ENCODE results near the gene PEX14.
A peak's percentile ranks its signal among the peaks of the same experiment; 100 is the strongest.

Gene PEX14

DNA sequence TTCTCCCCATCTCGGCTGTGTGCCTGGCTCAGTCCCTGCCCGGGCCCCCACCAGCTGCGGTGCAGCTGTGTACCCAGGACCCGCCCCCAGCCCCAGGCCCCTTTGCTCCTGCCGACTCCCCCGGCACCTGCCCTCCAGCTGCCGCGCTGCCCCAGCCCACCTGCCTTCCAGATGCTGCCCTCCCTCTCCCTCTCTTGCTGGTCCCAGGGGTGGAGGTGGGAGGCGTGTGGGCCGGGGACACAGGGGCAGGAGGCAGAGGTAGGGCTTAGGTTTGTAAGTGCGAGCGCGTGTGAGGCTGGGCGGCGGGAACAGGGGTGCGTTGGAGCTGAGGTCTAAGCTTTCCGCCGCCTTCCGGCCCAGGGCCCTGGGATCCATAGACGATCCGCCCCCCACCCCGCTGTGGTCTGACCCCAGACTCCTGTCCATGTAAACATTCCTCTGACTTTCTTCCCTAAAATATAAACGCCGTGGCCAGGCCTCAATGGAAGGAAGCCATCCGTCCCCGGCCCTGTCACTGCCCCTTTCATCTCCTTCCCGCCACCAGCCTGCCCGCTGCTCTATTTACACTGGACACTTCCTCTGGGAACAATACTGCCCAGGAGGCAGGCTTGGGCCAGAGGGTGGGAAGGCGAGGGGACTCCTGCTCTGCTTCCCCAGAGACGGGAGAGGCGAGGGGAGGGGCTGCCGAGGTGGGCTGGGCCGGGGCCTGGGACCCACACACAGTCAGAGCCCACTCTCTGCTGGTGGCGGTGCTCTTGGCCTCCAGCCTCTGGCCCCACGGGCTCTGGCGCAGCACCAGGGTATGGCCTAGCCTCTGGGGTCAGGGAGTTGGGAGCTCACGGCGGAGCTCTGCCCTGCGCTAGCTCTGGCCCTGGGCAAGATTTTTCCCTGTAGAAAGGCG is 193.4 kb downstream of the PEX14 start:
- no peak for DNase-seq (ENCODE audit: low read depth)

DNA sequence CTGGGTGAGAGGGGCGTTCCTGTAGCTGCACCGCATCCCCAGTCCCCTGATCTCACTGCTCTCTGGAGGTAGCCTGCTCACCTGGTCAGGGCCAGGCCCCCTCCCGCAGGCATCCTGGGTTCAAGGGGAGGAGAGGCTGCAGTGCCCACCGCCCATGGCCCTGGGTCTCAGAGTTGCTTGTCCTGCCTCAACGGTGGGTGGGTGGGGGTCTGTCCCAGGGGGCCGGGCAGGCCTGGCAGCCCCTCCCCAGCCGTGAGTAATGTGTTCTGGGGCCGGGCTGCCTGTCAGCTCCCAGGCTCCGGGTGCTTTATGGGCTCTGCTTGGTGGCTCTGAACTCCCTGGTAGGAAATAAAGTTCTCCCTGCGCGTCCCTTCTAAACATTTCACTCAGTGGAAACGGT is 194.8 kb downstream of the PEX14 start:
- no peak for DNase-seq (ENCODE audit: low read depth)

DNA sequence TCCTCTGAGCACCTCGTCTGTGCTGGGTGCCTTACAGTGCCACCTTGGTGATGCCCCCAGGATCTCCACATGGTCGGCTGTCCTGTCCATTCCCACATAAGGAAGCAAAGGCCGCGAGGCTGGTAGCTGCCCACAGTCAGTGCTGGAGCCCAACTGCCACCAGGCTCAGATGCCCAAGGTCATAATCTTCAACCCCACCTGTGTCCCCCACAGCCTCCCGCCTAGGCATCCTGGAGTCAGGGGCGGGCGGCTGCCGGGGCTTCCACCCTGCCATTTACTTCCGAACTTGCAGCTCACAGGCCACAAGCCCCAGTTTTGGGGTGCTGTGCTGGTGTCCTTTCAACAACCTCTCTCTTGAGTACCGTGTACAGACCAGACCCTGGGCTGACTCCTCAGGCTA is 195.4 kb downstream of the PEX14 start:
- no peak for DNase-seq (ENCODE audit: low read depth)

DNA sequence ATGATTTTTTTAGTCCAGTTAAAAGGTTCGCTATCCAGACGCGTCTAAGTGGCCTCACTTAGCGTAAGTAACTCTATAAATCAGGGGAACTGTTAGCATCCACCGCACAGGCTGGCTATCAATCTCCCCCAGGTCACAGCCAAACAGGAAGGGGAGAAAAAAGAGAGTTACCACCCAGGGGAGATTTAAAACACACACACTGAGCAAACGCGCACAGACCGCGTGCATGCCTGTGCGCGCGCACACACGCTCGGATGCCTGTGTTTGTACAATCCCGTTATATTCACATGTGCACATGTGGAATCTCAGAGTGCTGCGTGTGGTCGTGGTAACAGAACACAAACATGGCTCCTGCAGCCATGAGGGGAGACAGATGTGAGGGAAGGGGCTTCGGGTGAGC is 196.3 kb downstream of the PEX14 start:
- DNase-seq (ENCODE audit: low read depth) = no peak

- no peak for DNase-seq (ENCODE audit: low read depth)
Measured at GRCh38 chr1:10671622-10672342, 197.0 kb downstream of the PEX14 start.

DNA sequence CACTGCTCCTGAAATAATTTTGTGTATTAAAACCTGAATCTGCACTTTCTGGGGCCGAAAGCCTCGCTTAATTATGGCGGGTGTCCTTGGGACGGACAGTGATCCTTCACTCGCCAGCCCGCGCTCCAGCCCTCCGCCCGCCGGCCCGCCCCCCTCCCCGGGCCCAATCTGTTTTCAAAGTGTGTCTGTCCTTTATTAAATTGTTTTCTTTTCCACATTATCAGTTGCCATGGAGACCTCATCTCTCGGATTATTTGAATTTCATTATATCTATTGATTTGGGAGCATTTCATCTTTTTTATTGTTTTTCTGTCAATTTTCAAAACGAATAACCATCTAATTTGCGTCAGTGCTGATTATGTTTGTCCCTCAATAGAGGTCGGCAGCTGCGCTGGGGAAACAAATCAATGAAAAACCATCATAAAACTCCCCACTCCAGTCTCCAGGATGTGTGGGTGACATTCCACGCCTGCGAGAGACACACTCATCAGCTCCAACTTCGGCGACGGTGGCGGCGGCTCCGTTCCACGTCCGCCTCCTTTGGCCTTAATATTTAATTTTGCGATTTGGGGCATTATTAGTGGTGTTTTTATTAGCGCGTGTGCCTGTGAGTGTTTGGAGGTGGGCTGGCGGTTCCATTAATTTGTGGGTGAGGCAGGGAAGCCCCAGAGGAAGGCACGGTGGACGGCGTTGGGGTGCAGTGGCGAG is 197.7 kb downstream of the PEX14 start:
- no peak for DNase-seq (ENCODE audit: low read depth)

GRCh38 chr1:10673109-10673711 is 198.5 kb downstream of the PEX14 start:
- no peak for DNase-seq (ENCODE audit: low read depth)

DNA sequence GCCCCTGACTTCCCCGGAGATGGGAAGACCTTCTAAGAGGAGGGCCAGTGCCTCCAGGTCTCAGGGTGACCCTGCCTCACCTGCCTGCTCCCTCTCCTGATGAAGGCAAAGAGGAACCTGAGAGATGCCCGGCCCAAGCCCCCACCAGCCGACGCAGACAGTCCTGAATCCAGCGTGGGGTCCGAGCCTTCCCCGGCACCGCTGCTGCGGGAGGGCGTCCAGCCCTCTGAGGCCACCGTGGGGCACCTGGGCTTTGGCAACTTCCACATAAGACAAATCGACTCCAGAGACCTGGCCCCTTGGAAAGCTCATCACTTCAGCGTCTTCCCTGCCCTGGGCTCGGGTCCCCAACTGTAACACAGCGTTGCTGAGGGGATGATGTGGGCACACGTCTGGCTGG is 199.5 kb downstream of the PEX14 start:
- no peak for DNase-seq (ENCODE audit: low read depth)

DNA sequence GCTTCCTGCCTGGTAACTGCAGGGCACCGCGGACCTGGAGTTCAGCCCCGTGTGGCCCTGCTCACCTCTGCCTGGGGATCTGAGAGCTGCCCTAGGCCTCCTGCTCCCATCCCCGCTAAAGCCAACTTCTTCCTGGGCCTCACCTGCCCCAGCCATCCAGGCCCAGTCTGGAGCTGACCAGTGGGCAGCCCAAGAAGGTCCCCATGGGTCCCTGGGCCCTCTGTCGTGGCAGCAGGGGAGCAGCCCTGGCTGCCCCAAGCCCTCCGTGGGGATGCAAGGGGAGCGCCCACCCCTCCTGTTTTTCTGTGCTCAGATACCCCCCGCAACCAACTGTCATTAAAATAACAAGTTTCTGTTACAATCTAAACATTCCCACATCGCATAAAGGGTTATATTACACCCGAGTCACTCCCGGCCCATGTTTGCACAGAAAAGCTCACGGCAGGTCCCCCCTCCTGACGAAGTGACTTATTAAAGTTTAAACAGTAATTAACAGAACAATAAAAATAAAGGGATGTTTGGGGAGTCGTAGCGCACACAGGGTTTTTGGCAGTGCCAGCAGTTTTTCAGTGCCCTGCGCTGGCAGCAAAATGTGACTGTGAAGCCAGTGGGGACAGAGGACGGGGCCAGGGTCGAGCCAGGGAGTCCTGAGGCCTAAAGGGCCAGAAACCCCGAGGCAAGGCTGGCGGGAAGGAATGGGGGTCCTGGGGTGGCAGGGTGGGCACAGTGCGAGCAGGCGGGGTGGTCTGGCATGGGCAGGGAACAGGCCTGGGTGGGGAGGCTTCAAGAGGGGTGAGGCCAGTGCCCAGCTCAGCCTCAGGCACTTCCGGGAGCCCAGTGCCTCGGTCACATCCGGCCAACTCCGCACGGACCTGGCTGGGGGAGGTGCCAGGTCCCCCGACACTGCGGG is 200.2 kb downstream of the PEX14 start:
- DNase-seq (ENCODE audit: low read depth) = no peak

- no peak for DNase-seq (ENCODE audit: low read depth)
Measured at GRCh38 chr1:10675813-10676212, 201.1 kb downstream of the PEX14 start.

GRCh38 chr1:10676963-10677362 is 202.2 kb downstream of the PEX14 start:
- no peak for DNase-seq (ENCODE audit: low read depth)

DNA sequence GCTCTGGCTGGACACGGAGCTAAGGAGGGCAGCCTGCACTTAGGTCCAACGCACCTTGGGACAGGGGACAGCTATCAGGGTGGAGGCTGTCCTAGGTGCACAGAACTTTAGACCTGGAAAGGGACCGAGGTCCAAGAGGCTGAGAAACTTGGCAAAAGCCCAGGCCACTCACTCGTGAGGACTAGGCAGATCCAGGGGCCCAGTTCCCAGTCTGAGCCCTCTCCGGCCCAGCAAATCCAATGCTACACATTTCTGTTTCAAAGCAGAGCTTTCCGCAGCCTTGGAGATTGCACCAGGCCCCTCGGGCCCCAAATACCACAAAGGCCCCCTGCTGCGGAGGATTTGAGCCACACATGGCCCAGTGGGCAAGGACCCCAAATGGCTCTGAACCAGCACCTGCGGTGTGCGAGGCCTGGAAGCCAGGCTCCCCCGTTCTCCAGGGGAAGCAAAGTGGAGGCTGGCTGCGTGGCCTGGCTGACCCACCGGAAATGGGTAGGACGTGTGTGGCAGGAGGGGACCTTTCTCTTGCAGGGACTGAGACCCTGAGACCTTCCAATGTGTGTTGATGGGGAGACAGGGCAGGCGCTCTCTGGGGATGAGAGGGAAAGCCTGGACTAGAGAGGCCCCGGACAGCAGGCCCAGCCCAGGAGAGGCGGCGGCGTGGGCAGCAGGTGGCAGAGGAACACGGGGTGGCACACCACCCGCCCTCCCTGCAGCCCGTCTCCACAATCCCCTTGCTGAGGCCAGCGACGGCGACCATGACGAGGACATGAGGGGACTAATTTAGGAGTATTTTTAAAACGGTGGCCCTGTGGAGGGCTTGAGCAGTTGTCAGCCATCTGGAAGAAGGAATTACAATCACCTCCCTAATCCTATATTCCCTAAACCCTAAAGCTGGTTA is 203.0 kb downstream of the PEX14 start:
- no peak for DNase-seq (ENCODE audit: low read depth)

DNA sequence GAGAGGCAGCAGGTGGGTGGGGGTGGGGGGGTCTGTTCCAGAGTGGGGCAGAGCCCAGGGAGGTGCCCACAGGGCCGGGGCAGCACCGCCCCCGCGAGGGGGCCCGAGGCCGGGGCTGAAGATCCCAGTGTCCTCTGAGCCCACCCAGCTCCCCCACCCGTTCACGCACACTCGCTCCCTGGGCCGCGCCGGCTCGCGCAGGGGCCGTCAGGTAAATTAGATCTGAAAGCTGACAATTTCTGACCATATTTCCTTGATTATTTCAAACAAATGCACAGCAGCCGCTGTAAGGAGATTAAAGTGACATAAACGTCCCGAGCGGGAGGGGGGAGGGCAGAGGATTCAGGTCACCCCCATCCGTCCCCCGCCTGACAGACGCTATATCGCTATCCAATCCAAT is 203.7 kb downstream of the PEX14 start:
- no peak for DNase-seq (ENCODE audit: low read depth)

GRCh38 chr1:10678852-10679251 is 204.1 kb downstream of the PEX14 start:
- no peak for DNase-seq (ENCODE audit: low read depth)

- peak; percentile 77 for DNase-seq (ENCODE audit: low read depth)
Measured at GRCh38 chr1:10679496-10680220, 204.9 kb downstream of the PEX14 start.
